Activated CD4-positive, alpha-beta T cell treated with anti-CD3 and anti-CD28 coated beads, Interleukin-2, Interleukin-6, amounts not matched to agents 100 ng/mL and 50 ng/mL, durations not matched to agents 16 hours and 8 hours (primary cell): ENCODE data around the gene SLC25A21.

Experiments used
- DNase-seq: peaks from one replicate; pipeline ENCODE4 v3.0.0-alpha.2; 2020

SLC25A21 gene

DNA sequence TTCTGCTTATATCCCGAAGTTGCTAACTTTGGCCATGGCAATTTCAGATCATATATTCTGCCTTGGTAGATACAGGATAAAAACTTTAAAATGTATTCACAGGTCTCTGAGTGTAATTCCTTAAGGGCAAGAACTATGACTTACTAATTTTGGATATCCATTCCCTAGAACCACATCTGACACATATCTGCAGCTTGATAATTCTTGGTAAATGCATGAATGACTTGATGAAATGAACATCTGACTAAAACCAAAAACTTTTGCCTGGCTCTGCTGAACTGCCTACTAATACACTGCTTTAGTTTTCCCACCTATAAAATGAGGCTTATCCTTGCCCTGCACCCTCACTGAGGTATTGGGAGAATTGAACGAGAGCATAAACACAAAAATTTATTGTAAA lies 32.2 kb downstream of the SLC25A21 start:
- DNase-seq = no peak

DNA sequence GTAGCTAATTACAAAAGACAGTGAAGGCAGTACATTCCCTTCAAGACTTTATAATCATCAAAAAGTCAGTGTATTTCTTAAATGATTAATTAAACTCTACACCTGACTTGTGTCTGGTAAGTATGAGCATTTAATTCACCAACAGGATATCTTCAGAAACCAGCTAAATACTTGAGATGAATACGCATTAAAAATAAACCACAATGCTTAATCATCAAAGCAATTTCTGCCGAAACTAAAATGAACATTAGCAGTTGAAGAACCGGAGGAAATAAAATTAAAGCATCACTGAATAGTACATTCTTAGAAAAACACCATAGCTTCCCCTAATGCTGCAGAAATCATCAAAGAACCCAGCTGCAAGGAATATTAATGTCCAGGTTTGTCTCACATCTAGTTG lies 32.7 kb downstream of the SLC25A21 start:
- no peak for DNase-seq

DNA sequence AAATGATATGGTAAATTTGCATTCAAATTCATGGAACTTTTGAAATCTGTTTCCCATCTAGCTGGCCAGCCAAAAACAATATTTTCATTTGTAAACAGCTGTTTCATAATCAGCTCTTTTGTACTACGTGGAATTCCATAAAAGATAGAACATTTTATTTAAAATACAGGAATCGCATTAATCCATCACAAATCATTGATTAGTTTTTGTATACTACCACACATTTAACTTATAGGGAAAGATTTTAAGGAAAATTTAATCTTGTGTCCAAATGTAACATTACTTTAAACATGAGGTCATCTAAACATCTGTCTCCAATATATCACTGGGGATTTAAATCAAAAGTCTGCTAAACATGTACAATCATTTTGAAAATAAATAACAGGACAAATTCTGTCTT lies 33.5 kb downstream of the SLC25A21 start:
- DNase-seq = no peak

DNA sequence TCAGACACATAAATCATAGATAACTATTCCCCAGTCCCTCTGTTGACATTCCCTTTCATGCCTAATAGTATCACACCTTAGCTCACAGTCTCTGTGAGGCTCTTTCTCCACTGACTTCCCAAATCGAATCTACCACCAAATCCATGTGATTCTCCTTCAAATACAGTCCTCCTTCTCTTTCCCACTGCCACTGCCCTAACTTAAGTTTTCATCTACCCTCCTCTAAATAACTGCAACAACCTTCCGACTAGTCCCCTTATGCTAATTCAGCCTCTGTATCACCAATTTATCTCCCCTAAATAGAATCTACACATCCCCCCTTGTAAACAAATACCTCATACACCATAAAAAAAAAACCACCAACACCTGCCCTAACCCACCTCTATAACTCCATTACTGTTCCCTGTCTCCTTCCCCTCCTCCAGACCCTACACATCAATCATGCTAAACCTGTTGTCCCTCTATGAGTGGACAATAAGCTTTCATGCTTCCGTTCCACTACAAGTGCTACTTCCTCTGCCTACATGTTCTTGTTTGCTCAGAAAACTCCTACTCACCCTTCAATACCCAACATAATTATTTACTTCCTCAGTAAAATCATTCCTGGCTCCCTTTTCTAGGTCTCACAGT lies 39.0 kb downstream of the SLC25A21 start:
- no peak for DNase-seq

DNA sequence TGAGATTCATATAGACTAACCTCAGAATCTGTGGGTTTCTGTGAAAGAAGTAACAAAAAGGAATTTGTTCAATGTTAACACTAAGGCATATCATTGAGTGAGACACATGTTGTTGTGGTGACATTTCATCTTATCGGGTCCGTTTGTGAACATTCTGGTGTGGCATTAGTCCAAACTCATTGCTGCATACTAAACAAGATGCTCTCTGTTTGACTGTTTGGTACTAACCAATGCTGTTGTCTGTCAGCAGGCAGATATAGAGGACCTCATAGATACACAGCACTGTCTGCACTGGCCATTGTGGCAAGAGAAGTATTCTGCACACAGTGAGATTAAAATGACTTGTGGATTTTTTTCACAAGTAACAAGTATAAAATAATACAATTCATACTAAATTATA lies 41.2 kb downstream of the SLC25A21 start:
- DNase-seq = no peak

DNA sequence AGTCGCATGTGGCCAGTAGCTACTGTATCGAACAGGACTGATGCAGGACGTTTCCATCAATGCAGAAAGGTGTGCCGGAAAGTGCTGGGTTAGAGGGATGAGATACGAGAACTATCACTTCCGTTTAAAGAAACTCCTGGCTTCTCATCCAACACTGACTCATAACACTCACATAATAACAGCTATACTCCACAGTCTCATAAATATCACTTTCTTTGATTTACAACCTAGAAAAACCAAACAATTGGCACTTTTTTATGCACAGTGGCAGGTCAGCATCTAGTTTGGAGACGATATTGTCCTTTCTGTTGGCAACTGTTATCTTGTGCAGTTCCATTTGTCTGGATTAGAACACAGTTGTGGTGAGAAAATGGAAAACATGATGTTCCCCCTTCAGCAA lies 43.4 kb downstream of the SLC25A21 start:
- no peak for DNase-seq

DNA sequence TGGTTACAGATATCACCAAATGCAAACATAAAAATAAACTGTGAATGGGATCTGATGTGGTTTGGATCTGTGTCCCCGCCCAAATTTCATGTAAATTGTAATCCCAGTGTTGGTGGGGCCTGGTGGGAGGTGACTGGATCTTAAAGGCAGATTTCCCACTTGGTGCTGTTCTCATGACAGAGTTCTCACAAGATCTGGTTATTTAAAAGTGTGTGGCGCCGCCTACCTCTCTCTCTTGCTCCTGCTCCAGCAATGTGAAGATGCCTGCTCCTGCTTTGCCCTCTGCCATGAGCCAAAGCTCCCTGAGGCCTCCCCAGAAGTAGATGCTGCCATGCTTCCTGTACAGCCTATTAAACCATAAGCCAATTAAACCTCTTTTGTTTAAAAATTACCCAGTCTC lies 47.8 kb downstream of the SLC25A21 start:
- no peak for DNase-seq

DNA sequence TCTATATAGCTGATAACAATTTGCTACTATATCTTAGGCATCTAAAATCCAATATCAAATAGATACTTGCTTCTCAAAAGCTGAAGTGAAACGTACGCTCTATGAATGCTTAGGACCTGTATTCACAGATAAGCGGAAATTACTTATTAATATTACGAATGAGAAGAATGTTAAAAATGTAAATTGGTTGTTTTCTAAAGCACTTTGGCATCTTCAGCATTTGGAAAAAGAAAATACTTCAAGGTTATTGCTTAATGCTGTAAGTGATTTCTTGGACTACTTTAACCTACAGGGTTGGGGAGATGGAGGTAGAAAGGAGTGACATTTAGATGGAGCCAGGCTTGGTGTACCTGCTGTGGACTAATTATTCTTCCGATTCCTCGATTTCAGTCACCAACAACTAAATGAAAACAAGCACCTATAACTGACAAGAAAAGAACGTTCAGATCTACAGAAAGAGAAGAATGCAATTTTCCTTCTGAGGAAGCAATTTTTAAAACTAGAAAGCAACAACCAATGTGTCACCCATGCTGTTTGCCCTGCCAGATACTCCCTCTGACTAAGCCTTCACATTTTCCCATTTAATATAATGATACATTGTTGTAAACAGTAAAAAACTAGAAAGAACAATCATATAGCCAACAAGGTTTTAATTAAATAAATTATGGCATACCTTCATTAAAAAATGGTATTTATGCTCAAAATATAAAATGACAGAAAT lies 49.3 kb downstream of the SLC25A21 start:
- DNase-seq = no peak

DNA sequence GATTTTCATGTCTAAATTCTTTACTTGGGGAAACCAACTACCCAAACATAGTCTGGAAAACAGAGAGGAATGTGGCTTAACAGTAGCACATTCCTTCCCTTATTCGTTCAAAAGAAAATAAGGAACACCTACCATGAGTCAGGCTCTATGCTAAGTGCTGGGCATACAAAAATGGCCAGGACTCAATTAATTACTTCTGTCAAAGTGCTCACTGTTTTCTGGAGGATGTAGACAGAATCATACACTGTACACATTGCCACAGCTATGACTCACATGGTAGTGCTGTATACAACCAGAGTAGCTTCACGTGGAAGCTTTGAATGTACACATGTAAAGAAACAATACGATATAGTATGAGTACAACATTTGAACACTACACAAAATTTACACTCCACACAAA lies 50.1 kb downstream of the SLC25A21 start:
- DNase-seq = no peak

DNA sequence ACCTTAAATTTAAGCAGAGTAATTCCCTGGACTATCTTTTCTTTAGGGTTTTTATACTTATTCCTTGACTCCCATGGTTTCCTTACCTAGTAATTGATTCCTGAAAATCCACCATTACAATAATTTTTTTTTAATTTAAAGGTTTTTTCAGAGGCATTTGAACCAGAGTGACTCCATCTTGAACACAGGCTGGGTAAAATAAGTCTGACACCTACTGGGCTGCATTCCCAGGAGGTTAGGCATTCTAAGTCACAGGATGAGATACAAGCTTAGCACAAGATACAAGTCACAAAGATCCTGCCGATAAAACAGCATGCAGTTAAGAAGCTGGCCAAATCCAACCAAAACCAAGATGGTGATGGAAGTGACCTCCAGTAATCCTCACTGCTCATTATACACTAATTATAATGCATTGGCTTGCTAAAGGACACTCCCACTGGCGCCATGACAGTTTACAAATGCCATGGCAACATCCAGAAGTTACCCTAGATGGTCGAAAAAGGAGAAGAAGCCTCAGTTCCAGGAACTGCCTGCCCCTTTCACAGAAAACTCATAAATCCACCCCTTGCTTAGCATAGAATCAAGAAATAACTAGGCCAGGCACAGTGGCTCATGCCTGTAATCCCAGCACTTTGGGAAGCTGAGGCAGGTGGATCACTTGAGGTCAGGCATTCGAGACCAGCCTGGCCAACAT lies 53.6 kb downstream of the SLC25A21 start:
- DNase-seq = no peak

DNA sequence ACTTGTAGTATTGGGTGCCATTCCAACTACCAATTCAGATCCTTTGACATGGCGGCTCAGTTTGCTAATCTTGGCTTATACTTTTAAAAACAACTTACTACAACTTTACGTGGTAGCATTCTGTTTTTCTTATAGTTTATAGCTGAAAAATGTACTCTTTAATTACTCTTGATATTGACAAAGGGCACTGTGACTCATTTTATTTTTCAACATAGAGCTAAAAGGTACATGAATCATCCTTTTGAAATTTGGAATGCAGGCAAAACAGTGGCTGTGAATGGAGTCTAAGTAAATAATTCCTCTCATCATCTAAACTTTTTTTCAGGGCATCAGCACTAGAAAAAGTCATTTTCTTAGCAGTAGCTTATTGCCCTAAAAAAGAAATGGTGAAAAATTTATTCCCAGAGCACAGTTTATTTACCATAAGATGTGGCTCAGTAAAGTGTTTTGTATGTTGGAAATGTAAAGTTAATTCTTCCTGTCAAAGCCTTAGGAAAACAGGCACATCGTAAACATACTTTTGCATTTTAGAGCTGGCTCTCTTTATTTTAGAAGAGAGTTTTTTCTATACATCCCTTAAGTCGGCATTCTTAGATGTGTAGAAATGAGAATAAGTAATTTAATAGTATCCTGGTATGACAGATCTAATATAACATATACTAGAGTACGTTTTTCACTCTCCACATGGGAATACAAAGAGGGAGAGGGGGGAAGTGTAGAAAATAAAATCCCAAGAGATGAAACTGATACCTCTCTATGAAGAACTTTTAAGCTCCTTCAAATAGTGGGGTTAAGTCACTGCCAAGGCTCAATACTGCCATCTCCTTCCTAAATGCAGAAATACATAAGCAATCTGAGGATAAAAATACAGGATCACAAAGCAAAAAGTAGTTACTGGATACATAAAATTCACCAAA lies 55.2 kb downstream of the SLC25A21 start:
- DNase-seq = no peak

DNA sequence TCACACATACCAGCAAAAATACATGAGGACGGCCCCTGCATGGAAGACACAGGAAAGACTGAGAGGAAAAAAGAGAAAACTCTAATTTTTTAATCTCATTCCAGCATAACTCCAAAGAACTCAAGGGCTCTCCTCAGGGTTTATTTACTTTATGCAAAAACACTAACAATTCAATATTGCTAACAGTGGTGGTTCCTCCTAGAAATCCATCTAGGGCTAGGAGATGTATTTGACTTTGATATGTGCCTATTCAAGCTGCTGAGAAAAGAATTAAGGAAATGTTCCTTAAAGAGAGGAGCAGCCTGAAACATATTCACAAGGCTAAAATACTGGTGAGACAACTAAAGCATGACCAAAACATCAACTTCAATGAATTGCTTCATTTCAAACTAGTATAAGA lies 57.0 kb downstream of the SLC25A21 start:
- no peak for DNase-seq

DNA sequence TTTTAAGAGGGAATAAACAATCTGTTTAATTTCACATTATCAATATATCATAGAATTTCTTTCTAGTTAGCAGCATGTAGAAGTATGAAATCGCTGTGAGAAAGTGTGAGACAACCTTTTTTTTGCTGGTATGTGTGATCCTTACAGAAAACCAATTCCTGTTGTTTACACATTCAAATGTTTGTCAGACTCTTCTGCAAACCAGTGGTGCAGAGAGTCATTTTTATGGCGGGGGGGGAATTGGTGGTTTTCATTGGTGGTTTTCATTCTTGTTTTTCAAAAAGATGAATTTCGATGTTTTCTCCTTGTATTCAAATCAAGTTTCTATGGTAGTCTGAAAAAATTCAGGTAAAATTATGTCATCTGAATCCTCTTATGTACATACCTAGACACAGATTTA lies 57.8 kb downstream of the SLC25A21 start:
- DNase-seq = no peak

DNA sequence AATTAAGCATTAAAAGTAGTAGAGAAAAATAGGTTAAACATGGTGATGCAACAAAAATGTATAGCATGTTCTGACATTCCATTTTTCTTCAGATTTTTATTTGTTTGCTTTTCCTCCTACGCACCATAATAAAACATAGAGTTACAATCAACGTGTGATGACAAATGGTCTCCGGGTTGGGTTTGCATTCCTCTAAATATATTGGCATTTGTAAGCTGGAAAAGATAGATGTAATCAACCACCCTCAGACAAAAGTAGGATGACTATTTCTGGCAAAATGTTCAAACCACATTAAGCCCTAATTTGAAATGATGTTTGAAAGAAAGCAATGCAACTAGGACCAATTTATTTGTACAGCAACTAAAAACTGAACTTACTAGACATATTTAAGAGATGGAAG lies 58.4 kb downstream of the SLC25A21 start:
- DNase-seq = no peak

DNA sequence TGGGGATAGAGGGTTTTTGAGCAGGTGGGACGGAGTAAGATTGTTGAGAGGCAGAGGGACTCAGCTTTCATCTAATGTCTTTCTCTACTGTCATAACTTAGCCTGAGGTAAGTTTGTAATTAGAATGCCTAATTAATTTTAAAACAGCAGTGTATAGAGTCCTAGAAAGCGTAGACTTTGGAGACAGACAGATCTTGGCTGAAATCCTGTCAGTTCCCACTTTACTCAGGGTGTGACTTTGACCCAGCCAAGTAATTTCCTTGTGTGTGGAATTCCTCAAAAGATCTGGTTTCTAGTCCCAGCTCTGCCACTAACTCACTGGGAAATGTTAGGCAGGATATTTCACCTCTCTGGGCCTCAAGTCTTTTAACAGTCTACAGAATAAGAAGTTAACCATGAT lies 74.3 kb downstream of the SLC25A21 start:
- no peak for DNase-seq

DNA sequence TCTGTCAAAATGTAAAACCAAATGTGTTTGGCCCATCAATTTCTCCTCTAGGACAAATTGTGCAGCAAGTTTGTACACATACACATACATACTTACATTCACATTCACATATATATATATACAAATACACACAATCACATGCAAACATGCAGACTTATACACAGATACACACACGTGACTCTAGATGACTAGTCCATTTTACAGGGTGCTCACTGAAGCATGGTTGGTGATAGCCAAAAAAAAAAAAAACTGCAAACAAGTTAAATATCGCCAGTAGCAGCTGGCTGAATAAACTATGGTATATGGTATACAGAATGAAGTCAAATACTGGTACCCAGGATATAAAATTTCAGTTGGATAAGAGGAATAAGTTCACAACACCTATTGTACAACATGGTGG lies 77.9 kb downstream of the SLC25A21 start:
- DNase-seq = no peak

DNA sequence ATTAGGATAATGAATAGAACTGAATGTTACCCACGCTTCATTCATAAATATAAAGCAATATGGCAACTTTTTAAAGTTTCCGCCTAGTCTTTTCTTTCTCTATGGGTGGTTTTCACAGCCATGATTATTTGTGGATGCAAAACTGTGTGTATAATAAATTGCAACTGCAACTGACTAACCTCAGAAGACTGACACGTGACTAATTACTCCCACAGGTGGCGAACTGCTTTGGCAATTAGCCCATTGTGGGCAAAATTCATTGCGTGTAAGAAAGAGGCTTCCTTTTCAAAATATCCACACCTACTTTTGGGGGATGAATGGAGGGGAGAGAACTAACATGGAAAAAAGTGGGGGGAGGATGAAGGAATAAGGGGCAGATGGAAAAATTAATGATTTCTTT lies 79.0 kb downstream of the SLC25A21 start:
- DNase-seq = no peak

DNA sequence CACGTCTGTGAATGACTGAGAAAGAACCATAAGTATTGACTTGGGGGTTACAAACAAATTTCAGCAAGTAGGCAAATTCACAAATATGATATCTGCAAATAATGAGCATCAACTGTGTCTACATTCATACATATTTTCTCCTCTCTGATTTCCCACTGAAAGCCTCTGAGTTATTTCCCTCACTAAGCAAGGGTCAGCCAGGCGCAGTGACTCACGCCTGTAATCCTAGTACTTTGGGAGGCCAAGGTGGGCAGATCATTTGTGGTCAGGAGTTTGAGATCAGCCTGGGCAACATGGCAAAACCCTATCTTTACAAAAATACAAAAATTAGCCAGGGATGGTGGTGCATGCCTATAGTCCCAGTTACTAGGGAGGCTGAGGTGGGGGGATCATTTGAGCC lies 80.8 kb downstream of the SLC25A21 start:
- DNase-seq = no peak

DNA sequence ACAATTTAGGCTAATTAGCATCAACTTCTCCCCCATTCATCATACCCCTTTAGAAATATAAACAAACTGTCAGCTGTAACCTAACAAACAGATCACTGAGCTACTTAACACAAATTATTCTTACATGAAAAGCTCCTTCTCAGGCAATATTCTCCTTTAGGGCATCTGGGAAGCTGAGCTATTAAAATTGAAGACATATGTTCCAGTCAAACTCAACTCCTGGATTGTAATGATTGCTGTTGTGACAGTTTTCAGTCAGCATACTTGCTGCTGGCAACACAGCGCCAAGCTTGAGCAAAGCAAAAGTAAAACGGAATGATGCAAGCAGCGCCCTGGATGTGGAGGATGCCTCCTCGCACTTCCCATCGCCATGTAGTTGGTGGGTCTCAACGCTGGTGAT lies 82.4 kb downstream of the SLC25A21 start:
- DNase-seq = no peak

DNA sequence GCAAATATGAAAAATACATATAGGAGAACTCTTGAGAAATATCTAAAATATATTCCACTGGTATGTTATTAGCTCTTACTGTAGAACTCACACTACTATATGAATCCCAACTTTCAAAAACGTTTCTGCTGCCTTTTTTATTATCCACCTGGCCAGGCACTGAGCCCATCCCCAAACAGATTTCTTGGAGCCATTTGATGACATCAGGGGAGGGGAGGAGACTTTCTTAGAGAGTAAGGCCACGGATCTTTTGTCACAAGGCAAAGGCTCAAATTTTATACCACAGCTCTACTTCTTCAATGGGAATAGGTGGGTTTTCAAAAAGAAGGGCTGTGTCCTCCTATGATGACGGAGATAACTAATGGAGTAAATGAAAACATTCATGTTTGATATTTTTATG lies 83.0 kb downstream of the SLC25A21 start:
- no peak for DNase-seq

DNA sequence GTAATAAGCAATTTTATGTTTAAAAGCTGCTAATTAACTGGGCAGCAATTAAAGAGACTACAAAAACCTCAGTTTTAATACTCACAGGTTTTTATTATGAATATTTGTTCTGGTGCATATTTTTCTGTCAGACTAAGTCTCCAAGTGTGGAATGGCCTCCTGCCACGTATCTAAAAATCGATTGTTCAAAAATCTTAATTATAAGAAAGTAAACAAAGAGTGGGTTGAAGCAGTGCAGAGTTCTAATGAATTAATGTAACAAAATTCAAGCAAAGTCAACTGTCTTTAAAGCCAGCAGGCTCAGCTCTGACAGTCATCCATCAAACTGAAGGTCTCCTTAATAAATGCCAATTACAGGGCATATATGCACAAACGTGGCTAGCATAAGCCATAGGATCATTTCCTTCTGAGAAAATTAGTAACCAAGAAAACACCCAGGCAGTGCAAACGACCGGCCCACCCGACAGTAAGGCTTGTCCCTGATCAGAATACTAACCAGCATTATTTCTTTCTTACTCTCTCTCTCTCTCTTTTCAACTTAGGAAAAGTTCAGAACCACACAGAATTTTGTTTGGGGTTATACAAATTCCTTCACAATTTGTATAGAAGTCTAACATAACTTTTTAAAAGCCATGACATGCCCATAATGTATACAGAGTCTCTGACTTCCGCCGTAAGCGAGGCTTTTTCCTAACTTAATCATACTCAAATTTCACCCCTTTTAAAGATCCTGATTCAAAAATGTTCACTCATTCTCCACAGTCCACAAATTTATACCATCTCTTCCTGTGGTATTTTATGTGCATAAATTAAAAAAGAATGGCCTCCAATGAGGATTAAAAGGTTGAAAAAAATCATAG lies 83.8 kb downstream of the SLC25A21 start:
- DNase-seq = no peak

DNA sequence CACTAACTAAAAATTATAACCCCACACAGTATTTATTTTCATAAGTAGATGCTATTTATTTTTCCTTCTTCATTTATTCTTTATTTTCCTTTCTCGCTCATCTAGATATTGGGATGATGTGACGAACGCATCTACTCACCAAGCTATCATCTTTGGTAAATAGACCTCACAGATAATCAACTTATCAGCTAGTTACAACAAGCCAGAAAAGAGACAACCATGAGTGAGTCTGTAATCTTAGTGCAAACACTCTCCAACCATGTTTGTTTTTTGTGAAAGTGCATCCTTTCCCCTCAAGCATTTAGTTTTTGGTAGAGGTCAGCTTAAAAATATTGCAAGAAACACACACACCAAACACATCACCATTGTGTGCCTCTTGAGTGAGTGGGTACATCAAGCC lies 84.9 kb downstream of the SLC25A21 start:
- no peak for DNase-seq
